Measurements from ENCODE around the gene ZNF155.

GRCh38 chr19:44002212-44002565 lies 18.2 kb downstream of the ZNF155 start:
- TF ChIP-seq POLR2A (IDR thresholded peaks at IDR 0.05; ENCODE audit: low read depth, low read length) (no peak), CTCF (IDR thresholded peaks at IDR 0.05; ENCODE audit: extremely low read depth in 1 of 2, insufficient read depth in 1 of 2, low read depth in 1 of 2, low read length in 2 of 2) (no peak), POLR2AphosphoS5 (IDR thresholded peaks at IDR 0.05; ENCODE audit: insufficient read depth, low read depth, low read length) (no peak), EZH2 (IDR thresholded peaks at IDR 0.05; ENCODE audit: borderline replicate concordance, low read depth, low read length, severe bottlenecking) (no peak), FOS (IDR thresholded peaks at IDR 0.05; ENCODE audit: borderline replicate concordance, insufficient read depth, low read length) (no peak), JUN (IDR thresholded peaks at IDR 0.05; ENCODE audit: borderline replicate concordance, insufficient read depth, insufficient read length, low read depth) (no peak)

Measured in endothelial cell of umbilical vein (primary cell).